BLaER1 treated with 17β-estradiol and CSF1 and Interleukin-3, amounts not matched to agents 10 nM and 100 nM (cell line): Measurements from ENCODE around the gene LRRIQ4.

Experiments
- H3K27ac ChIP-seq, 11 experiments: shearing (Covaris generic); formaldehyde crosslinking; 2 replicates each; pipeline ENCODE4 v1.8.1; 2022
- H3K27me3 ChIP-seq, 11 experiments: shearing (Covaris generic); formaldehyde crosslinking; 2 replicates each; pipeline ENCODE4 v1.8.1; 2022
- H3K36me3 ChIP-seq, 11 experiments: shearing (Covaris generic); formaldehyde crosslinking; 2 replicates each; pipeline ENCODE4 v1.8.1; 2022
- H3K4me1 ChIP-seq, 10 experiments: shearing (Covaris generic); formaldehyde crosslinking; 2 replicates each; pipeline ENCODE4 v1.8.1; 2022
- H3K4me2 ChIP-seq, 11 experiments: shearing (Covaris generic); formaldehyde crosslinking; 2 replicates each; pipeline ENCODE4 v1.8.1; 2022
- H3K4me3 ChIP-seq, 10 experiments: shearing (Covaris generic); formaldehyde crosslinking; 2 replicates each; pipeline ENCODE4 v1.8.1; 2022
- H3K9ac ChIP-seq, 11 experiments: shearing (Covaris generic); formaldehyde crosslinking; 2 replicates each; pipeline ENCODE4 v1.8.1; 2022
- H3K9me3 ChIP-seq, 11 experiments: shearing (Covaris generic); formaldehyde crosslinking; replicated peaks in 1 of 11; 2 replicates each; pipeline ENCODE4 v1.8.1; 2022
- H4K20me1 ChIP-seq, 11 experiments: shearing (Covaris generic); formaldehyde crosslinking; 2 replicates each; pipeline ENCODE4 v1.8.1; 2022
- Cebpa-rat ChIP-seq, 11 experiments: shearing (Covaris generic); IDR thresholded peaks; 2 replicates each; pipeline ENCODE4 v1.8.1; 2022

The LRRIQ4 gene

DNA sequence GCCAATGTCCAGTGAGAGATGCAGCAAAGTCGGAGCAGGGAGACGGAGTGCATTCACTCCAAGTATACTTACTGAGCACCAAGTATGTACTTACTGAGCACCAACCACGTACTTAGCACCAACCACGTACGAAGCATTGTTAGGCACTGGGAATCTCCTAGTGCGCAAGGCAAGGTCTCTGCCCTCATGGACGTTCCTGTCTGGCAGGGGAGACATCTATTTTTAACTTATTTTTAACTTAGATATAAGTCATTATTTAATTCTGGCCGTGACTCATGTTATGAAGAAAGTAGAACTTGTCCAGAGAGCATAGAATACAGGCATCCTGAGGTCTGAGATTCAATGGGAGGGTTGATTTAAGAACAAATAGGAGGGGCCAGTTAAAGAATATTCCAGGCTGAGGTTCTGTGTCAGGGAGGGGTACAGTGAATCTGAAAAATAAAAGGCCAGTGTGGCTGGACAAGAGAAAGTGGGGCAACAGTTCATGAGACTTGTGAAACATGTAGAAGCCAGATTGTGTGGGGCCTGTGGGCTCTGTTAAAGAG is 66.4 kb downstream of the LRRIQ4 start:
- no peaks in the 10 kb centered on the region for H3K36me3 ChIP-seq
- no peak overlapping the region for H3K9ac ChIP-seq
- no peaks in the 10 kb centered on the region for H4K20me1 ChIP-seq
- no peak overlapping the region for H3K4me2 ChIP-seq
- no peak for TF ChIP-seq Cebpa-rat (IDR thresholded peaks at IDR 0.05)
- H3K9me3 ChIP-seq = peaks cover 14 to 37% (median 24%) of the 10 kb centered on the region in 11 experiments; a peak in 20 of 22 replicates
- no peak overlapping the region for H3K4me3 ChIP-seq
- peaks cover 9 to 28% (median 18%) of the 10 kb centered on the region in 10 experiments; a peak in 19 of 20 replicates for H3K4me1 ChIP-seq
- H3K27ac ChIP-seq = no peak overlapping the region
- no peaks in the 10 kb centered on the region for H3K27me3 ChIP-seq

- Histone ChIP-seq H3K4me2 (no peak overlapping the region), H3K27me3 (no peaks in the 10 kb centered on the region), H3K9ac (no peak overlapping the region), H3K36me3 (no peaks in the 10 kb centered on the region), H4K20me1 (no peaks in the 10 kb centered on the region), H3K4me1 (peaks cover 9 to 28% (median 18%) of the 10 kb centered on the region in 10 experiments; a peak in 19 of 20 replicates), H3K27ac (no peak overlapping the region), H3K4me3 (no peak overlapping the region), H3K9me3 (peaks cover 14 to 30% (median 21%) of the 10 kb centered on the region in 11 experiments; a peak in 20 of 22 replicates)
- TF ChIP-seq Cebpa-rat (IDR thresholded peaks at IDR 0.05) = no peak
Observed at GRCh38 chr3:169879845-169880575, 67.3 kb downstream of the LRRIQ4 start.

- no peak for TF ChIP-seq Cebpa-rat (IDR thresholded peaks at IDR 0.05)
- no peak overlapping the region for H3K9ac ChIP-seq
- H3K27me3 ChIP-seq = no peaks in the 10 kb centered on the region
- H3K4me3 ChIP-seq = no peak overlapping the region
- H3K4me1 ChIP-seq = peaks cover 9 to 22% (median 14%) of the 10 kb centered on the region in 10 experiments; a peak in 19 of 20 replicates
- H3K36me3 ChIP-seq = no peaks in the 10 kb centered on the region
- H3K9me3 ChIP-seq = peaks cover 9 to 23% (median 15%) of the 10 kb centered on the region in 11 experiments; a peak in 19 of 22 replicates
- no peaks in the 10 kb centered on the region for H4K20me1 ChIP-seq
- H3K27ac ChIP-seq = no peak overlapping the region
- H3K4me2 ChIP-seq = no peak overlapping the region
Observed at GRCh38 chr3:169880576-169881250, 68.0 kb downstream of the LRRIQ4 start.

DNA sequence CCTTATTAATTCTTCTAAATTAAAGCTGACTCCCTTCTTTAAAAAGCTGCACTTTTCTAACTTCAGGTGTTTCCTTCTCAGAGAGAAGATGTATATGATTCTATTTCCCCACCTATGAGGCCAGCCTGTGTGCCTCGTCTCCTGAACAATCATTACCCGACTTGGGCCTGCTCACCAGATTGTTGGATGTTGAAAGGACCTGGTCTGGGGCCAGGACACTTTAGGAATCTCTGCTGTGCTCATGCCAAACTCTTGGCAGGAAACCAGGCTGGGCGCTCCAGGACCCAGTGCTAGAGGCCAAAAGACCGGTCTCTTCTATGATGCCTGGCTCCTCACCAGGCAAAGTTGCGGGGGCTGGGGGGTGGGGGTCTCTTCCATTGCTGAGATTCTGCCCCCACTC is 74.0 kb downstream of the LRRIQ4 start:
- H3K36me3 ChIP-seq = no peaks in the 10 kb centered on the region
- 0 out of 22 replicates have a peak, but pooled peaks cover 0 to 3% (median 0%) of the 10 kb centered on the region in 11 experiments for H3K9me3 ChIP-seq
- no peak overlapping the region for H3K4me2 ChIP-seq
- no peaks in the 10 kb centered on the region for H4K20me1 ChIP-seq
- no peak overlapping the region for H3K9ac ChIP-seq
- H3K4me3 ChIP-seq = no peak overlapping the region
- no peaks in the 10 kb centered on the region for H3K4me1 ChIP-seq
- no peaks in the 10 kb centered on the region for H3K27me3 ChIP-seq
- H3K27ac ChIP-seq = no peak overlapping the region
- no peak for TF ChIP-seq Cebpa-rat (IDR thresholded peaks at IDR 0.05)
